Spleen (tissue), 7 donors: ENCODE results near the gene GPR180.

ENCODE experiments used
- CTCF ChIP-seq, 11 experiments: fragments of 200-600 bp in 7 of 11; fragments of 450-650 bp in 4 of 11; sonication (generic) in 4 of 11; IDR thresholded peaks in 8 of 11; conservative IDR thresholded peaks in 3 of 11; 1 replicate in 7 of 11; 2 replicates in 4 of 11; pipeline versions ENCODE4 v1.4.0 to v1.8.0; 2016 to 2021; ENCODE audit warnings: antibody characterized with exemption in 11 of 11, inconsistent platforms in 4 of 11, mild to moderate bottlenecking in 1 of 11
- POLR2A ChIP-seq, 3 donors: fragments of 450-650 bp; IDR thresholded peaks; one replicate each; pipeline ENCODE4 v1.5.1; 2017; ENCODE audit warnings: antibody characterized with exemption in 3 of 3, mild to moderate bottlenecking in 1 of 3
- POLR2AphosphoS5 ChIP-seq, 3 donors: sonication (generic); formaldehyde crosslinking; IDR thresholded peaks; one replicate each; pipeline ENCODE4 v1.5.1; 2017; ENCODE audit warnings: antibody characterized with exemption in 3 of 3
- donor health status: DM: no; HTN: no; CAD: no; lungs with moderate emphysema.
- donor health status: DM: no; HTN: no; CAD: no.
- donor health status: DM: no; HTN: no; CAD: no.

GRCh38 chr13:94623316-94623715 lies 21.7 kb downstream of the GPR180 start:
- TF ChIP-seq CTCF (IDR thresholded peaks at IDR 0.05 in 8 of 11, conservative IDR thresholded peaks at IDR 0.05 in 3 of 11) (no peak), POLR2A (IDR thresholded peaks at IDR 0.05) (no peak), POLR2AphosphoS5 (IDR thresholded peaks at IDR 0.05) (no peak)
